GM18508 (cell line): Measurements from ENCODE around the gene ALS2CL.

Experiments used
- ATAC-seq: cut with Tn5 transposase; IDR thresholded peaks from one replicate; pipeline ENCODE4 v1.9.1; 2021; ENCODE audit warnings: moderate number of reproducible peaks; ENCODE audit not compliant: insufficient read depth, unreplicated experiment

ALS2CL gene

GRCh38 chr3:46682974-46683373 lies 10.5 kb downstream of the ALS2CL start:
- ATAC-seq: no peak

GRCh38 chr3:46681856-46682540 lies 11.5 kb downstream of the ALS2CL start:
- no peak for ATAC-seq

GRCh38 chr3:46681387-46681786 lies 12.1 kb downstream of the ALS2CL start:
- ATAC-seq: no peak

DNA sequence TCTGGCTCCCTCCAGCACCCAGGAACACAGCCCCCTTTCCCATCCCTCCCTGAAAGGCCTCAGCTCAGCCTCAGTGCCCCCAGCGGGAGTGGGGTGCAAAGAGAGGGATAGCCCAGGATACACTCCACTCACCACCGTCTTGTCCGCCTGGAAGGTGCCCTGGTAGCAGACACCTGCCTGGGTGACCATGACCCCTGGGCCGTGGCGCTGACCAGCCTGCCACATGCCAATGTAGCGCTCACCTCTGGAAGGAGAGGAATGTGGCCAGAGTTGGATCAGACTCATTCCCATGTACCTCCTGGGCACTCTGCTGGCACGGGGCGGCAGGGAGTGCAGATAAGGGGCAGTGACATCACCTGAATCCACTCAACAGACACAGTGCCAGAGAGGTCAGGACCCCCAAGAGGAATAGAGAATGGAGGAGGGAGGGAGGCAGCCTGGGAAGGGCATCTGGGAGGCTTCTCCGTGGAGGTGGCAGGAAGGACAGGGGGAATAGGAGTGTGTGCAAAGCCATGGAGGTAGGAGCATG lies 13.1 kb downstream of the ALS2CL start:
- ATAC-seq: no peak

- ATAC-seq: no peak
Observed at GRCh38 chr3:46679681-46680080, 13.8 kb downstream of the ALS2CL start.

GRCh38 chr3:46678280-46678679 lies 15.2 kb downstream of the ALS2CL start:
- ATAC-seq: no peak

- ATAC-seq: no peak
Observed at GRCh38 chr3:46677411-46677726, 16.1 kb downstream of the ALS2CL start.

GRCh38 chr3:46676601-46677410 lies 16.7 kb downstream of the ALS2CL start:
- no peak for ATAC-seq

DNA sequence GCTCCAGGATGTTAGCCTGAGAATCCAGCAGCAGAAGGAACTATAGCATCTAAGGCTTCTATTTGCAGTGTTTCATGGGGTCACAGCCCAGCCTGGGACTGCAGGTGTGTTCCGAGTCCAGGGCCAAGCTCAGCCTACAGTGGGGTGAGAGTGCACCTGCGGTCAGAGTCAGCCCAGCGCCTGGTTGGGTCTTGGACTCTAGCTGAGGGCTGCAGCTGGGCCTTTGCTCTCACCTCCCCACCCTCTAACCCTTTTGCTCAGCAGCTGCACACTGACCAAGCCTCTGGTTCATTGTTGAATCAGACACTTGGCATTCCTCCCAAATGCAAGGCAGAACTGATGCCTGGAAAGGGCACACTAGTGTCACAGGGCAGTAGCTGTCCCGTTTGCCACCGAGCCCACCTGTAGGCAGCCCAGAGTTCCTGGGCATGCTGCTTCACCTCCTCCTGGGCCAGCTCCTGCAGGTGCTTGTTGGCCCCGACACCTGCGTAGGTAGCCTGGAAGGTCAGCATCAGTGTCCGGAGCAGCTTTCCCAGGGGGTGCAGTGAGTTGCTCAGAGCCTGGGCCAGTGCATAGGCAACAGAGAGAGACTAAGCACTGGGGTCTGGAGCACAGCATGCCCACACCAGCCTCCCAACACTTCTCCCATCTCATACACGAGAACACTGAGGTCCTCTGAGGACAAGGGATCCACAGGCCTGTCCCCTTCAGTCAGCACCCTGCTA lies 17.5 kb downstream of the ALS2CL start:
- ATAC-seq: no peak

DNA sequence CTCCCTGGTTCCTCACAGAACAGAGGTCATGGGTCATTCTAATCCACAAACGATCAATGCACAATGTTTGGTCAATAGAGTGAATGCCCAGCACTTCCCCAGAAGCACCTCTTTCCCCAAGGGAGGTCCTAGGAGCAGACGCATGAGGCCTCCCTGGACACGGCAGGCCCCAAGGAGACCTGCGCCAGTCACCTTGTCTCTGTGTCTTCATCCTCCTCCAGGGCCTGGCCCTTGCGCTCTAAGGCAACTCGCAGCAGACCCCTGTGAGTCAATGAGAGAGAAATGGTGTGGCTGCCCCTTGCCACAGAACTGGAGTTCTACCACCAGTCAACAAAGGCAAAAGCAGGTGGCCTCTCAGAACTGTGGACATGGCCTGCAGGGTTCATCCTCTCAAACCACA lies 18.1 kb downstream of the ALS2CL start:
- ATAC-seq: no peak

DNA sequence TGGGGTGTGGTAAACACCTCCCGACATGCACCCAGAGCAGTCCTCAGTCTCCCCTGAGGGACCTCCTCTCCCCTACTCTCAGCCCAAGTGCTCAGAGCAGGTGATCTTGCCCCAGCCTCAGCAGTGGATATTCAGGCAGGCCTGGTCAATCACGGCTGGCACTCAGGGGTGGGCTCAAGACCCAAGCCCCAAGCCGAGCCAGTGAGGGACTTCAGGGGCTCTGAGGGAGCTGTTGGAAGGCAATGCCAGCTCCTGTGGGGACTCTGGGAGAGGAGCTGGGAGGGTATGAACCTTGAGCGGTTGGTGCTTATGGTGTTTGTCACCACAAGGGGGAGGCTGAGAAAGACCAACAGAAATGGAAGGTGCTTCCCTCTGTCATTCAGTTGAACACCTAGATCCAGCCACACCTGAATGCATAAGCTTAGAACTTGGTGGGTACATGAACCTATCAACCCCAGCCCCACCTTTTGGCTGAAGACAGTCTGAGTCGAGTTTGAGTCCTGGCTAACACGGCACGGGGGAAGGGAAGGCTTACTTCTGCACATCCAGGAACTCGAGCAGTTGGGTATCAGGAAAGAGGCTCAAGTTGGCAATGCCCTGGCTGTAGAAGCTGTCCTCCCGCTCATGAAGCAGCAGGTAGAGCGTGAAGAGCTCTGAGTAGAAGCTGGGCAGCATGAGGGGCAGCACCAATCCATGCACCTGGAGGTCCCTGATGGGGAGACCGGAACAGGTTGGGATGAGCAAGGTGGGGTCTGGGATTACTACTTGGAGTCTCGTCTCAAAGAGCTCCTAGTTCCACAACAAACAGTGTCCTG lies 19.2 kb downstream of the ALS2CL start:
- no peak for ATAC-seq

- no peak for ATAC-seq
Observed at GRCh38 chr3:46673151-46674030, 20.1 kb downstream of the ALS2CL start.

- ATAC-seq: no peak
Observed at GRCh38 chr3:46672349-46672695, 21.2 kb downstream of the ALS2CL start.

DNA sequence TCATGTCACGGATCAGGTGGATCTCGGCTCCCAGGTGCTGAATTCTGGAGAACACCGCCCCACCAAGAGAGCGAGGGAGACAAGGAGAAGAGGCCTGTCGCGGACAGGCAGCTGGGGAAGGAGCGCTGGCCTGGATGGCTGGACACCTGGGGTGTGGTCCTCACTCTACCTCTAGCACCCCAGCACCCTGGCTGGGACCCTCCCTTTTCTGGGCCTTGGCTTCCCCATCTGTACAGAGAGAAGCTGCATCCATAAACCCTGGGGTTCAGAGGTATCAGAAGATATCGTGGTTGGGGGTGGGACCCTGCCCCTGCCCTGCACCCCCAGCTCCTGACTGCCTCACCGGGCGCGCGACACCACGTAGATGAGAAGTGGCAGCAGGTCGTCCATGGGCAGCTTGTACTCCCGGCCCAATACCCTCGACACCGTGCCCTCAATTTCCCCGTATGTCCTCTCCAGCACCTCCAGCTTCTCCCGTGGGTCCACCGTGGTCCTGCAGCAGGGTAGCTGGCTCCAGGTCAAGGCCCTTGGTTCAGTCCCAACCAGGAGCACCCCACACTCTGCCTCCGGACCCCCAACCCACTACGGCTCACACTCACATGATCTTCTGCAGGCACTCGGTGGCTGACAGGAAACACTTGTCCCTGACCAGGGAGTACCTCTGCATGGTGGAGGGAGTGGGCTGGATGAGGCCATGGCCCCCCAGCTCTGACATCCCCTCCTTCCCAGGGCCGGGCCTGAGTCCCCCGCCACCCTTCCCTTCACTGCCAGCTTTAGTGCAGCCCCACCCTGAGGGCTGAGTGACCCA lies 21.7 kb downstream of the ALS2CL start:
- no peak for ATAC-seq

- ATAC-seq: no peak
Observed at GRCh38 chr3:46670891-46671427, 22.5 kb downstream of the ALS2CL start.

DNA sequence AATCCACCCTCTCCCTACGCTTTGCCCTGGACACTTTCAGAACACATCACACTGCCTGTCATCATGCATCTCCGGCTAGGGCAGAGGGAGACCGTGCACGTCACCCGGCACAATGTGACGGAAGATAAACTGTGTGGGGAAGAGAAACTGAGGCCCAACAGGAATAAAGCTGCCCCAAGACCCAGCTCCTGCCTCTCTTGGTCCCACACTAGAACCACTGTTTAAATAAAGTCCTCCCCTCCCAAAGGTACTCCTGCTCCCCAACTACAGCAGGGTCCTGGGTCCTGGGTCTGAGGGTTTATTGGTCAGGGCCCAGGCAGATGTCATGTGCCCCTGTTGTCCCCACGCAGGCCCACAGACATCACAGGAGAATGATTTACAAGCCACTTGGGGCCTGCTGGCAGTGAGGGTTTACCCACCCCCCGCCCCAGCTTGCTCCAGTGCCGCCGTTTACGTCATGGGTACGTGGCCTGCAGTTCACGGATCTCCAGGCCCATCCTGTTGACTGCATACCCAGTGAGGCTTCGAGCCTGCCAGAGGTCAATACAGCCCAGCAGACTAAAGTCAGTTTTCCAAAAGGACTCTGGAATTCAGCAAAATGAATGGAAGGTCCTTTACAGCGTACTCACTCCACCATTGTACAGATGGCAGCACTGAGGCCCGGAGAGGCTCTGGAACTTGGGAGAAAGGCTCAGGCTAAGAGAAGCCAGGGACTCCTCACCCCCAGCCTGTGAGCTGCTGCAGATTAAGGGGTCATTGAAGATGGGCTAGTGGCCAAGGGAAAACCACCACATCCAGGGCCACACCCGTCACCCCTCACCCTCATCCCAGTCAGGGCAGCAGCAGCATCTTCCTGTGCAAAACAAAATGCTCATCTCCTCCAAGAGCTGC lies 23.2 kb downstream of the ALS2CL start:
- no peak for ATAC-seq

GRCh38 chr3:46669191-46669999 lies 24.1 kb downstream of the ALS2CL start:
- ATAC-seq: no peak
